ENCODE data around the gene HUNK. TPM values are rescaled to one million over a fixed set of nuclear protein-coding genes. Genes with fewer than 3 reads are reported as not detected.

Gene HUNK
- total RNA-seq, 1 experiment from 2014 or later = 2.1 TPM

GRCh38 chr21:31983120-31983519 lies 110.3 kb downstream of the HUNK start:
- BruUV-seq (replicated peaks) = no TSS peak
- Histone ChIP-seq H3K4me3 (ENCODE audit: low read depth, low read length, poor library complexity, severe bottlenecking) (no peak overlapping the region), H3K27ac (ENCODE audit: low read depth, low read length, poor library complexity, severe bottlenecking) (no peak overlapping the region), H3K9me3 (ENCODE audit: low read depth, low read length, poor library complexity, severe bottlenecking) (no peaks in the 10 kb centered on the region), H3K36me3 (ENCODE audit: insufficient read depth, low read length, poor library complexity, severe bottlenecking) (no peaks in the 10 kb centered on the region), H3K4me1 (ENCODE audit: insufficient read depth, low read length, poor library complexity, severe bottlenecking) (no peaks in the 10 kb centered on the region), H3K27me3 (replicated peaks; ENCODE audit: insufficient read depth, low read depth, low read length, poor library complexity) (no peaks in the 10 kb centered on the region)
- CTCF ChIA-PET = no interaction called here
- POLR2A ChIA-PET (ENCODE audit: low non-redundant PET) = no interaction called here
- TF ChIP-seq EZH2 (IDR thresholded peaks at IDR 0.05; ENCODE audit: borderline replicate concordance, low read depth, low read length, poor library complexity, severe bottlenecking) (no peak), CTCF (conservative IDR thresholded peaks at IDR 0.05; ENCODE audit: low read depth, low read length) (no peak)
- intact Hi-C loops (cut with micrococcal nuclease; ENCODE audit: unreplicated experiment) = no loop called here
- DNase-seq (ENCODE audit: low spot score) = no peak

GRCh38 chr21:31983554-31983953 lies 110.7 kb downstream of the HUNK start:
- H3K27me3 ChIP-seq (replicated peaks; ENCODE audit: insufficient read depth, low read depth, low read length, poor library complexity) = no peaks in the 10 kb centered on the region
- CTCF ChIA-PET = no interaction called here
- no peak overlapping the region for H3K27ac ChIP-seq (ENCODE audit: low read depth, low read length, poor library complexity, severe bottlenecking)
- no peaks in the 10 kb centered on the region for H3K4me1 ChIP-seq (ENCODE audit: insufficient read depth, low read length, poor library complexity, severe bottlenecking)
- intact Hi-C loops (cut with micrococcal nuclease; ENCODE audit: unreplicated experiment) = no loop called here
- H3K9me3 ChIP-seq (ENCODE audit: low read depth, low read length, poor library complexity, severe bottlenecking) = no peaks in the 10 kb centered on the region
- TF ChIP-seq CTCF (conservative IDR thresholded peaks at IDR 0.05; ENCODE audit: low read depth, low read length) = no peak
- no peak for DNase-seq (ENCODE audit: low spot score)
- POLR2A ChIA-PET (ENCODE audit: low non-redundant PET) = no interaction called here
- BruUV-seq (replicated peaks) = no TSS peak
- no peaks in the 10 kb centered on the region for H3K36me3 ChIP-seq (ENCODE audit: insufficient read depth, low read length, poor library complexity, severe bottlenecking)
- no peak overlapping the region for H3K4me3 ChIP-seq (ENCODE audit: low read depth, low read length, poor library complexity, severe bottlenecking)

- TF ChIP-seq EZH2 (IDR thresholded peaks at IDR 0.05; ENCODE audit: borderline replicate concordance, low read depth, low read length, poor library complexity, severe bottlenecking) (no peak), CTCF (conservative IDR thresholded peaks at IDR 0.05; ENCODE audit: low read depth, low read length) (no peak)
- CTCF ChIA-PET = no interaction called here
- Histone ChIP-seq H3K27ac (ENCODE audit: low read depth, low read length, poor library complexity, severe bottlenecking) (no peak overlapping the region), H3K36me3 (ENCODE audit: insufficient read depth, low read length, poor library complexity, severe bottlenecking) (no peaks in the 10 kb centered on the region), H3K27me3 (replicated peaks; ENCODE audit: insufficient read depth, low read depth, low read length, poor library complexity) (no peaks in the 10 kb centered on the region), H3K4me1 (ENCODE audit: insufficient read depth, low read length, poor library complexity, severe bottlenecking) (no peaks in the 10 kb centered on the region), H3K9me3 (ENCODE audit: low read depth, low read length, poor library complexity, severe bottlenecking) (no peaks in the 10 kb centered on the region), H3K4me3 (ENCODE audit: low read depth, low read length, poor library complexity, severe bottlenecking) (no peak overlapping the region)
- POLR2A ChIA-PET (ENCODE audit: low non-redundant PET) = no interaction called here
- BruUV-seq (replicated peaks) = no TSS peak
- DNase-seq (ENCODE audit: low spot score) = no peak
- intact Hi-C loops (cut with micrococcal nuclease; ENCODE audit: unreplicated experiment) = no loop called here
Observed at GRCh38 chr21:31985398-31985797, 112.6 kb downstream of the HUNK start.
